ENCODE results near the gene IMMP1L. TPM values are rescaled to one million over a fixed set of nuclear protein-coding genes. Genes with fewer than 3 reads are reported as not detected.

The IMMP1L gene
- total and polyA plus RNA-seq, 10 of the 15 experiments (the other 5 are each of a cell fraction or from before 2014, with no cell fraction given): 29.4 to 145 (median 85.8) TPM

- TF ChIP-seq IRF5 (IDR thresholded peaks at IDR 0.05; ENCODE audit: borderline replicate concordance): no peak
- TF ChIP-seq RBBP5 (conservative IDR thresholded peaks at IDR 0.05): no peak
- no peak for TF ChIP-seq TCF12 (IDR thresholded peaks at IDR 0.05; ENCODE audit: low read depth, low read length)
- no peak for TF ChIP-seq FOXK2 (IDR thresholded peaks at IDR 0.05)
- TF ChIP-seq JUNB (IDR thresholded peaks at IDR 0.05): no peak
- TF ChIP-seq NFIC (IDR thresholded peaks at IDR 0.05; ENCODE audit: low read depth, low read length): no peak
Measured at GRCh38 chr11:31531293-31531692, 21.9 kb upstream of the IMMP1L start (continued).

- H3K4me2 ChIP-seq (ENCODE audit: control insufficient read depth, insufficient read depth): no peak overlapping the region
- ChIA-PET CTCF (interaction anchor here (0.6 to 1.4 kb wide), 3 partner anchors 17 to 112 kb away, joined by 3 to 4 read pairs (median 3); no protein-coding TSS in a partner anchor), RAD21 (ENCODE audit: unreplicated experiment) (no interaction called here), POLR2A (interaction anchor here (0.5 kb wide), 1 partner anchor 15 kb away, joined by 3 read pairs; no protein-coding TSS in a partner anchor), SMC1A (ENCODE audit: uncharacterized antibody, unreplicated experiment) (interaction anchor here (0.6 to 1.4 kb wide), 3 partner anchors 15 to 66 kb away, joined by 3 to 5 read pairs (median 4); no protein-coding TSS in a partner anchor)
- no peaks in the 10 kb centered on the region; the same call in 2 of the 3 replicates for H3K9me3 ChIP-seq (replicated peaks; ENCODE audit: control insufficient read depth, insufficient read depth, low read length)
- no peak overlapping the region for H3K27ac ChIP-seq (ENCODE audit: control insufficient read depth, insufficient read depth)
- H3K79me2 ChIP-seq (ENCODE audit: control insufficient read depth, insufficient read depth, low read length): no peaks in the 10 kb centered on the region
- no TSS peak for BruUV-seq (replicated peaks)
- no peak overlapping the region for H2AFZ ChIP-seq (ENCODE audit: control insufficient read depth, low read depth, low read length)
- FAIRE-seq (no peak), DNase-seq (ENCODE audit: low read depth, low spot score) (no peak), ATAC-seq (peak; percentile 91)
- intact Hi-C loops (cut with micrococcal nuclease; ENCODE audit: unreplicated experiment) (no loop called here), in situ Hi-C loops (cut with MboI) (no loop called here)
- TF ChIP-seq STAT1 (conservative IDR thresholded peaks at IDR 0.05) (no peak), RUNX3 (IDR thresholded peaks at IDR 0.05; ENCODE audit: low read length) (peak; percentile 55), PKNOX1 (IDR thresholded peaks at IDR 0.05) (no peak)
- H3K4me1 ChIP-seq (ENCODE audit: control insufficient read depth, insufficient read depth, low read length): no peaks in the 10 kb centered on the region
- no peaks in the 10 kb centered on the region for H3K36me3 ChIP-seq (ENCODE audit: control insufficient read depth in 2 of 2, insufficient read depth in 2 of 2, low read length in 1 of 2)
- H3K4me3 ChIP-seq: no peak overlapping the region
- H3K9ac ChIP-seq (ENCODE audit: control insufficient read depth, insufficient read depth, low read length): no peak overlapping the region
- H4K20me1 ChIP-seq (ENCODE audit: control insufficient read depth, insufficient read depth): no peaks in the 10 kb centered on the region
- no peaks in the 10 kb centered on the region for H3K27me3 ChIP-seq (replicated peaks in 1 of 2; ENCODE audit: control insufficient read depth in 2 of 2, insufficient read depth in 2 of 2, low read length in 1 of 2)
Measured at GRCh38 chr11:31529701-31530100, 20.3 kb upstream of the IMMP1L start.

Data from GM12878 (cell line).